NCI-H1105 treated with DMSO at 0.1 percent for 48 hours (cell line): ENCODE results near the gene ATG7.

Source experiments
- DNase-seq: peaks from one replicate; lab custom pipeline; 2025; lab: John Stamatoyannopoulos, UW

The ATG7 gene

DNA sequence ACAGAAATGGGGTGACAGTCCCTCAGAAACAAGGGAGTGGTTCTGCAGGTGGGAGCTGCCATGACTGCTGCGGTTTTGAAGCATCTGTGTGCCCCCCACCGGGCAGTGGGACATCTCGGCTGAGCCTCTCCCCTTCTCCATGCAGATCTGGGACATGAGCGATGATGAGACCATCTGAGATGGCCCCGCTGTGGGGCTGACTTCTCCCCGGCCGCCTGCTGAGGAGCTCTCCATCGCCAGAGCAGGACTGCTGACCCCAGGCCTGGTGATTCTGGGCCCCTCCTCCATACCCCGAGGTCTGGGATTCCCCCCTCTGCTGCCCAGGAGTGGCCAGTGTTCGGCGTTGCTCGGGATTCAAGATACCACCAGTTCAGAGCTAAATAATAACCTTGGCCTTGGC, 282.5 kb downstream of the ATG7 start:
- DNase-seq = no peak

DNA sequence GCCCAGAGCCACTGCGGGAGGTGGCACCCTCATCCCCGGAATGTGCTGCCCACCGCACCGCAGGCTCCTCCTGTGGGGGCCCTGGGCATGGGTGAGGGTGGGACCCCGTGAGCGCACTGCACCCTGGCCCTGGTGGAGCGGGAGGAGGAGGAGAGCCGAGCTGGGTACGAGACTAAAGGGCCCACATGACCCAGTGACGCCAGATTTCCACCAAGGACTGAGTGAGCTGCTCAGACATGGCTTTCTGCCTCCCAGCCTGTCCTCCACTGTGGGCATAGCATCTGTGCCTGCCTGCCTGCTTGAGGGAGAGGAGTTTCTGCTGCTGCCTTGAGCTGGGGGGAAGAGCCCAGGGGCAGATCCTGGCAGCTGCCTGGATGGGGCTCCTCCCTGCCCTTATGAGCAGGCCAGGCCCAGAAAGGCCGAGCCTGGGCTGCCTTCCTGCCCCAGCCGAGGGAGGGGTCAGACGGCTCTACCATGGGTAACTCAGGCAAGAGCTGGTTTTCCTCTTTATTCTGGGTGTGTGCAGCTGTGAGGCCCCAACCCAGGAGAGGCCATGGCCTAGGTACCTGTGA, 283.1 kb downstream of the ATG7 start:
- DNase-seq = no peak

DNA sequence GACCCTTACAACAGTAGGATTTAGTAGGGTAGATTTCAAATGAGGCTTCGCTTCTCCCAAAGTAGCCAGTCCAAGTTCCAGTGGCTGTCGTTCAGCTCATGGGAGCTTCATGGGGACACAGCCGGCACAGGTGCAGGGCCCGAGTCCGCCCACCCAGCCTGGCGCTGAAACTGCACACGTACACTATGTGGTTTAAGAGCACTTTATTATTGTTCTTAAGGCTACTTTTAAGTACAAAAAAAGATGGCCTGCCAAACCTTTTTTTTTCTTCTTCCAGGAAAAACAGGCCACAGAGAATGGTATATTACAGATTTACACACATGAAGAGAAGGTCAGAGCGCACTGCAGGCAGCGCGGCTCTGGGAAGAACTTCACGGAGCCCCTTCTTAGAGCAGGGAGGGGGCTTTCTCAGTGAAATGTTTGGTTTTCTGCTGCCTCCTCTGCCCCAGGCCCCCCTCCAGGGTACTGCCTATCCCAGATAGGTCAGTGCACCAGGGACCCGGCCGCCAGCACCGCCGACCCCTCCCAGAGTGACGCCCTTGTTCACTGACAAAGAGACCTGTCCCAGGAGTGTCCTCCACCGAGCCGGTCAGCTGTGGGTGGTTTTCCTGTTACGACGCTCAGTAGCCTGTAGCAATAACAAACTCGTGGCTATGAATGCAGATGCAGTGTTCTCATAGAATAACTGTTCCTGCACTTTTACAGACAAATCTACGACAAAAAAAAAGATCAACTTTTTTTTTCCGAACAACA, 283.9 kb downstream of the ATG7 start:
- DNase-seq = no peak

DNA sequence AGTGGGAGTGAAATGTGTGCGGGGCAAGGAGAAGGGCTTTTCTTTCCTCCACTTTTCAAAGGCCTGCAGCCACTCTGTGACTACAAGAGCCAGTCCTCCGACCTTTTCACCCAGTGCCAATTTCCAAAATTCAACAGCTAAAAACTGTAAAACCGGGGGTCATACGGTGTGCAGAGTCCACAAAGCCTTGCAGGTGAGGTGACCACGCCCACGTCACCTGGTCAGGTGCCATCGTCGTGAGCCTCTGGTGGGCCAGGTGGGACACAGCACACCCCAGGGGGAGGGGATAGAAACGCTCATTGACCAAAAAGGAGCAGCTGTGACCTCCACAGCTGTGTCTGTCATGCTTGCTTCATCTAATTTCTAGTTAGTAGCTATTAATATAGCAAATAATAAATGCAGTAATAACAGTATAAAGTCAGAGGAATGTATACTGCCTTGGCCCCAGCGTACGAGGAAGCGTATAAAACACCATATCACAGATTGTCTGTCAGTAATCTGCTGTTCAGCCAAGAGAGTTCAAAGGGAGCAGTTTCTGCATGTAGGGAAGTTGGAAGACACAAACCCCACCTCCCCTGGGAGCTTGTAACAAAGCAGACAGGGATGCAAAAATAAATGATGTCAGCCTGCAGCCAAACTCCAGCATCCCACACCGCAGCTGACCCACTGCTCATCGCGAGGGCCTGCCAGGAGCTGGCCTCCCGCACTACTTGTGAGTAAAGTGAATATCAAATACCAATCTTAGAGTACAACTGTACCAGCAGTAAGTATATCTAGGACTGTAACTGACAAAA, 284.9 kb downstream of the ATG7 start:
- no peak for DNase-seq

DNA sequence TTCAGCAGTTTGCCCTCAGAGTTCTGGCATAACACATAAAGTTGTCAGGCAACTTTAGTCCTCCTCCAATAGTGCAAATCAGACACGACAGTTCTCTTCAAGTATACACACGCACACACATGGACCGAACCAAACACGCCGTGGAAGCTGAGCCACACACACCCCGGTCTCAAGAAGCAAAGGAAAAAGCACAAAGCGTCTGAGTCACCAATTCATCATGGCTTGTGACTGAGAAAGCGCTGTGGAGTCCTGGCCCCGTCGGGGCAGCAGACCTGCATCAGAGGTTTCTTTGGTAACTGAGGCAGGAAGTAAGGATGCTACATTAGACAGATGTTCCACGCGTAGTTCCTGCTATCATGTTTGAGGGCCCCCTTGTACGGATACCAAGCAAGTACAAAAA, 285.8 kb downstream of the ATG7 start:
- DNase-seq = no peak

DNA sequence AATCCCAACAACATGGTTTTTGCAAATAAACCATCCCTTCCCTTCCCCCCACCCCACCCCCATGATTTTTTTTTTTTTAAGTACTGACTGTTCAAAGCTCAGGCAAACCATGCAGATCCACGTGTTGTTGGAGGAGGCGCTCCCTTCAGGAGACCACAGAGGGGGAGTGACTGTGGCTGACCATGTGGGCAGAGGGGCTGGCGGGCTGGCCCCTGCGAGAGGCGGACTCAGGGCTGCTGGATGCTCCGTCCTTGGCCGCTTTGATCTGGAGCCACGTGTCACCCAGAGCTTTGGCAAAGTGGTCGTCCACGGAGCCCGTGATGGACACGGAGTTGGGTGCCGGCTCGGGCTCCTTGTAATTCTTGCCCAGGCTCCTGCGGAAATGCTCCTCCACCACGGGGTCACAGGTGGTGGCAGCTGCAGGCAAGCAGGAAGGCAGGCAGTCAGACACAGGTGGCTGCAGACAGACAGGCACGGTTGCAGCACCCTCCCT, 286.3 kb downstream of the ATG7 start:
- DNase-seq = no peak

DNA sequence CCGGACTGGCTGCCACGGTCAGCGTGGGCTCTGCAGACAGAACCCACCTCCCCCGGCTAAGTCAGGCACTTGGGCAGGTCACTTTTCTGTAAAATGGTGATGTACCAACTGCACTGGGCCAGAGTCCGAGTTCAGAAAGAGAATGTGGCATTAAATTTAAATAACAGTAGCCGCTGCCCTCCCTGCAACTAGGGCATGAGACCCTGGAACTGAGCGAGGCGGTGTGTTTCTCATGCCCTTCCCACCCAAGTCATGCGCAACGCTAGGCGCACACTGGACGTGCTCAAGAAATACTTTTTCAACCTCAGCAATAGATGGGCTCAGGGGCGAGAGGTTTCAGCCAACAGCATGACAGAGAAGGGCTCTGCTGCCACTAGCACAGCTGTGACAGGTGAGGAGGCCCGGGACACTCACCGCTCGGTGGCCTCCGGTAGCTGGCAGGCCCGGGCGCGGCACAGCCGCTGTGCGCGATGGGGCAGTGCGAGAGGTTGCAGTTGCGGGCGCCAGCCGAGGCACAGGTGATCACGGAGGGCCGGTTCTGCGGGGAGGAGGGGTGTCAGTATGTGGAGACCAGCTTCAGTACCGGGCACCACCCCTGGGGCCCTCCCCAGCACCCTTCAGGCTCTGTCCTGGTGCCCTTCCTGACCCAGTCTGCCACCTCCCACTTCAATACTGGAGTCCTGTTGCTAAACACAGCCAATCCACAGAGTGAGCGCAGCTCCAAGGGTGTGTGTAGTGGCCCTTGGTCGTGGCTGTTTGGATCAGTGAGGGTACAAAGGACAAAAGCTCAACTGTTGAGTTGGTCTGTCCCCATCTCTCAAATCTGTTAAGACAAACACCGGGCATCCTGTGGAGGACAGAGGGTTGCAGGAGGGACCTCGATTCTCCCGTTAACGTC, 287.0 kb downstream of the ATG7 start:
- DNase-seq = no peak

DNA sequence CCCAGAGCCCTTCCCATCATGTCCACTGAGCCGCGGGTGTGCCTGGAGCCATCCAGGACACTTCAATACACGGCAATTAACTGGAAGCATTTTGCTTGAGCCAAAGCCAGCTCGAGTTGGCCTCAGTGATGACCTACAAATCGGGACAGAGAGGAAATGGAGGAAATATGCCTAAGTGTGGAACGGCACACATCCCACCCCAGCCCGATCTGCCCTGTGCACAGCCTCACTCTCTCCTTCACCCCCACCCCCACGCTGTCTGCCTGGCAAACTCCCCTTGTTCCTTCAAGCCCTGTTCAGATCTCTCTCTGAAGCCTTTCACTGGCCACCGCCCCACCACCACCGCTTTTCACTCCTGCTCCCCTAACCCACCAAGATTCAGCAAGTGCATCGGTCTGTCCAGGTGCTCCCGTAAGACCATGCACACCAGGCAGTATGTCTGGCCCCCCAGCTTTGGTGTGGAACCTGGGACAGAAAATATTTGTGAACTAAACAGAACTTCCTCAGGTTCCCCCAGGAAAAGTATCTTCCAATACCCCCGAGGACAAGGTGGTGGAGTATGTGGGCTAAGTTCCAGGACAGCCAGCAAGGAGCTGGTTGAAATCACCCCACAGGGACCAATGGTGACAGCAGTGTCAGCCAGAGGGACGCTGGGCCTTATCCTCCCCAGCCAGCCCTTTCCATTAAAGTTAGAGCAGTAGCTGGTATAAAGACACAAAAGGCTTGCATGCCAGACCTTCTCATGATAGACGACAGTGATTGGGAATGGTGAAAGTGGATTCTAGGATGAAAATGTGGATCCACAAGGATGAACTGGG, 287.8 kb downstream of the ATG7 start:
- no peak for DNase-seq

DNA sequence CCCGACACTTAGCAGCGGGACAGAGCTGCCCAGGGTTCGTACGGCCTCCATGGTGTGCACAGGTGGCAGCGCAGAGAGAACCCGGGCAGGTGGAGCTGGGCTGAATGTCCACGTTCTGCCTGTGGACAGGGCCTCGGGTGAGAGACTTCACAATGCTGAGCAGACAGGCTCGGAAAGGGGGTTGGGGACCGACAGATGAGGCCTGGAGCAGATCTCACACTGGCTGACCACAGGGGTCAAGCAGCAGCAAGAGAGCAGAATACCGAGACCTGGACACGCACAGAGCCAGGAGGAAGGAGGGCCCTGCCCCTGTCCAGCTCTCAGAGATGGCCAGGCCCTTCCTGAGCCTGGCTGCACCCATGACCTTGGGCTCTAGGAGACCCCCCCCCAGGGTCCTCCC, 288.5 kb downstream of the ATG7 start:
- DNase-seq = no peak

DNA sequence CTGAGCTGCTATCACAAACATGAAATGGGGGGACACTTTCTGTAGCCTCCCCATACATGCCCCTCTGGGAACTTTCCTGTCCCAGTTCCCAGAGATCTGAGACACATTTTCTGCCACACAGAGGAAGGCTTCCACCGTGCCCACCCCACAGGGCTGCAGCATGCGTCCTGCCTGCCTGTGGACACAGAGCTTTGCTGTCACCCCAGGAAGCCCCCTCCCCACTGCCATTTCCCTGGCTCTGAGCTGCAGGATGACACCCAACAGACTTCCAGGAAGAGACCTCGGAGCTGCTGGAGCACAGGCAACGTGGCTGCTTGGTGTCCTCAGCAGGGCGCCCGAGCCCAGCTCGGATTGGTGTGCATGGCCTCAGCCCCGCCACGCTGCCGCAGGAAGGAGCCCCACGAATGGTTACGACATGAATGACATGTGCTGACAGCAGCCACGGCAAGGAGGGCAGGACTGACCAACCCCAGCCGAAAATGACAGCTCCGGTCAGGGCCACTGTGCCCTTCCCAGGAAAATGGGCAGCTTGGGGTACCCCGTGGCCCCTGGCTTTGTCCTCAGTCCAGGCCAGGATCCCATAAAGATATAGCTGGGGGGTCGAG, 290.2 kb downstream of the ATG7 start:
- no peak for DNase-seq

DNA sequence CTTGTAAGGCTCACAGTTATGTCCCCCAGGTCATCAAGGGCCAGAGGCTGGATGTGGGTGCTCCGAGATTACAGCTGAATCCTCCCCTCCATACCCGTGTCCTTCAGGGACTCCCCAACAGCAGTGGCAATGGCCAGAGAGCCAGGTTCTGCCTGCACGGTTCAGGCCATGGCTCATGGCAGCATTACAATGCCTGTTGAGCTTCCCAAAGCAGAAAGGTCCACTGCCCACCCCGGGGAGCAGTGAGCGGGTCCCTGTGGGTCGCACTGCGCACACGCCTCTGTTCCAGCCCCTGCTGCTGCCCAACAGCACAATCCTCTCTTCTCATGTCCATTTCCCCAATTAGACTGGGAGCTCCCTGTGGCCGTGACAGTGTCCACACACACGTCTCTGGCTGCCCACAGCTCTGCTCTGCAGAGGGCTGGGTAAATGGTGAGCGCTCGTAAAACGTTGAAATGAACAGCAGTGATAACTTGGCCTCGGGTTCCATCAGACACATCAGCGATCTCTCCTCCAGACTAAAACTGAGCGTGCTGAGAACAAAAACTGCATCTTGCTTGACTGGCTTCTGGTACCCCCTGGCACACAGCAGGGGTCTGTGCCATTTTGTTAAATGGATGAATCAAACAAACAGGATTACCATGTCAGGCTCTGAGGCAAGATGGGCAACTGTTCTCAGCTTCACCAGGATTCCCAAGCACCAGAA, 291.1 kb downstream of the ATG7 start:
- no peak for DNase-seq

DNA sequence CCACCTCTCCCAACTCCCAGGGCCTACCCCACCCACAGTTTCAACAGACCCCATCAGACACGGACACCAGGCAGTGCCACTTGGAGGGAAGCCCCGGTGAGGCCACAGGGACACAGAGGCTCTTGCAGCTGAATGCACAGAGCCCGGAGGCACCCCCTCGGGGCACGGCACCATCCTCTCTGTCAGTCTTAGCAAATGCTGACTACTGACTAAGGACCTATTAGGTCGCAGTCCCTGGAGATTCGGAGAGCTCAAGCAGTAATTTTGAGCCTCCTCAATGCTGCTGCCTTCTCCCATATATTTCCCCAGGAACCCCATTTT, 291.6 kb downstream of the ATG7 start:
- no peak for DNase-seq

DNA sequence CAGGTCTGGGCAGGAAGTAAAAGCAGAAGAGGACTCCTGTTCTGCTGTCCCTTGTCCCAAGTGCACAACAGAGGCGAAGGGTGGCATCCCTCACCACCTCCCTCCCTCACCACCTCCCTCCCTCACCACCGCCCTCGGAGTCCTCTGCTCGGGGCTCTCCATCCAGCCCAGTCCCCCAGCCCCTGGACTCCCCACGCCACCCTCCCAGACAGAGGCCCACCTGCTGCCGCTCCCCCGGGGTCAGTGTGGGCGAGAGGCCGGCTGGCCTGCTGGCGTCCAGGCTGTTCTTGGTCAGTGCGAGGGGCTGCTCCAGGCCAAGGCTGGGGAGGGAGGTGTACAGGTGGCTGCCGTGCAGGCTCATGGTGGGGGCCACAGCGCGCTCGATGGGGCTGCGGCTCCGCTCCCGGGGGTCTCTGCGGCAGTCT, 292.4 kb downstream of the ATG7 start:
- no peak for DNase-seq

DNA sequence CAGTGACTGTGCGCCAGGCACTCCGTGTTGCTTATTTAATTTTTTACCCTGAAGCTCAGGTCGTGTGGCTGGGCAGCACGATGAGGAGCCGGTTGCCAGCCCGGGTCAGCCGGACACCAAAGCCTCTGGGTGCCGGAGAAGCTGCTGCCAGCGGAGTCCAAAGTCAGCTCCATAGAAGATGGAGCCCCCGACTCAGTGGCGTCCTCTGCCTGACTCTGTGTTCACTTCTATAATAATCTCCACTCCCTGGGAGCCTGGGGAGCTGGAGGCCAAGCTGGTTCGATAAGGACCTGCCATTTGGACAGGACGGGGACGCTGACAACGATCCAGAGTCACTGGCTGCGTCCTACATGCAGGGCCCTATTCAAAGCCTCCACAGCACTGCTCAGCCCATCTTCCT, 292.9 kb downstream of the ATG7 start:
- no peak for DNase-seq

DNA sequence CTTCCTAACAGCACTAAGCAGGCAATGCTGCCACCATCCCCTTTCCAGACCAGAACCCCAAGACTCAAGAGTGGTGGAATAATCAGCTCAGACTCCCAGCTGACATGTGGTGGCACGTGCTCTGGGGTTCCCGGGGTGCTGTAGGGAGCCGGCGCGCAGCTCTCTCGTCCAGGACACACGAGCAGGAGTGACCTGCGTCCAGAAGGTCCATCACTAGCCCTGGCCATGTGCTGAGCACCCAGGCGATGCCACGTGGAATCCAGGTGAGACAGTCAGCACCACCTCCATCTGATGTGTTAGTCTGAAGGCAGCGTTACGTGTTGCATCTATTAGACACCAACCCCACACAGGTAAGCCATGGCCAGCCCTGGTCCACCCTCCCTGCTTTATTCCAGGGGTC, 293.3 kb downstream of the ATG7 start:
- no peak for DNase-seq

DNA sequence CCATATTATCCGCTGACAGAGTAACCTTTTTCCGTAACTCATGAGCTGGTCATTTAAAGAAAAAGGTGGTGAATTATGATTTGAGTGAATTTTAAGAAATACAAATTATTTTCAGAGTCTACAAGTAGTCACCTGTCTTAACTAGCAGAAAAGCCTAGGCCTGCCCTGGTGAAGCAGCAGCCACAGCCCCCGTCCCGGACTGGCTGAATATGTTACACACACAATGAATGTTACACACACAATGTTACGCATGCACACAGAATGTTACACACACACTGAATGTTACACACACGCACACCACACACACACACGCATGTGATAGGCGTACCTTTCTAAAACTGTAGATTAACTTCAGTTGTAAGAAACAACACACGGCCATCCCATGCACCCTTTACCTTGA, 293.7 kb downstream of the ATG7 start:
- DNase-seq = no peak

DNA sequence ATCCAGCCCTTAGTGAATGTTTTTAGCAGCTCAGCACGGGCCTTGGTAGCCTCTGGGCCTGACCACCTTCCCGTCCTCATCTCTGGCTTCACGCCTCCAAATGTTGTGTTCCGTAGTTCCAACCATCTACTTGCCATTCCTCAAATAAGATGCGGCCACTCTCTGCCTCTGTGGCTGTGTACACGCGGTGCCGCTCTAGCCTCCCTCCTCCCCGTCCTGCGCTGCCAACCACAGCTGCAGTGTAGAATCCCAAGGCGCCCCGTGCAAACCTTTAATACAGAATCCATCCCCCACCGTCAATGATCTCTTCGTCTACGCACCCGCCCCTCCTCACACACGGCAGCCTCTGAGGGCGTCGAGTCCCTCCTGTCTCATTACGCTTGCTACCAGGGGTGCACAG, 294.3 kb downstream of the ATG7 start:
- DNase-seq = no peak

DNA sequence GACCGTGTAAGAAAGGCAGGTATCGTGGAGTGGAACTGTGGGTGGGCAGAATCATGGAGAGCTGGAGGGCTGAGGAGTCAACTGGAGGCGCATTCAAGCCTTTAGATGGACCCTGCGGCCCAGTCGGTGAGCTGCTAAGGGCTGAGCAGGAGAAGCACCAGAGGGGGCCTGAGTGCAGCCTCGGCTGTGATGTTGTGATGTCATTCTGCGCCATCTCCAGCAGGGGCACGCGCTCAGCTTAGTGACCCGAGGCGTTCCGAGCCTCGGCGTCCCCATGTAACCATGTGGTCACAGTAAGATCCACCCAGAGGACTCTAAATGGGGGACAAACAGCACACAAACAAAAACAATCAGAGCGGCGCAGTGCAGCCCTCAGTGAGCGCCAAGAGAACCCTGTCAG, 294.7 kb downstream of the ATG7 start:
- DNase-seq = no peak

DNA sequence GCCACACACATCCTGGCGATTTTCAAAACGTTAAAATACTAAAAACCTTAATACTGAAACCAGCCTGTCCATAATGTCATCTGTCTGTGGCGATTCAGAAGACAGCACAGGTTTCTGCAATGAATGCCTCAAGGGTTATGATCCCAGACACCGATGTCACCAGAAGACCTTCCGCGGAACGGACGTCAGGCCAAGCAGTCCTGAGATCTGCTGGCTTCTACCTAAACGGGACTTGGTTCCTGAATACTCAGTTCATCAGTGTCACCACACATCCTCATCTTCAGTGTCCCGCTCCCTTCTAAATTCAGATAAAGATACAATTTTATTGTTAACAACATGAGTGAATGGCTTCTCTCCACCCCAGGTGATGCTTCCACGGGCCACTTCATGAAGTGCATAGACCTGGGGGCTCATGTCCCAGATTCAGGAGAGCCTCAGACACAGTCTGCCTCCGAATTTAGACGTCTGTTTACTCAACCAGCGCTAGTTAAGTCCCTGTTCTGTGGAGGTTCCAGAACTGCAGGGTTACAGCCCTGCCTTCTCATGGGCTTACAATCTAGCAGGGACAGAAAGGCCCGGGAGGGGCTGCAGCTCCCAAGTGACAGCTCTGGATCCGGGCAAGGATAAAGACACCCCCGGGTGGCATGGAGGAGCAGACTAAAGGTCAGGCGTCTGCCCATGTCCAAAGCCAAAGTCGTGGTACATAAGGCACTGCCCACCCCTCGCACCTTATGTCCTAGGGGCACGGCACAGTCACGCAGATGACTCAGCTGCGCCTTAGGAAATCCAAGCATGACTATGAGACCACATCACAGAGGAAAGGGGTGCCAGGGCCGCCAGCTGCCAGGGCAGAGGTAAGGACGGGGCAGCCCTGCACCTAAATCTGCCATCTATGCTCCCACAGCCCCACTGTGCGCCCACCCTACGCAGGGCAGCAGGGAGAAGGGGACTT, 295.6 kb downstream of the ATG7 start:
- no peak for DNase-seq
